Gastroesophageal sphincter (tissue), 3 donors: ENCODE data around the gene C10orf62.

ENCODE experiments used
- POLR2A ChIP-seq, 2 donors: fragments of 450-650 bp; IDR thresholded peaks; one replicate each; pipeline ENCODE4 v1.6.1; 2017; ENCODE audit warnings: antibody characterized with exemption in 2 of 2, mild to moderate bottlenecking in 2 of 2, moderate library complexity in 1 of 2
- TF ChIP-seq, protein P1 (sequence below), 4 experiments: fragments of 200-600 bp in 2 of 4; fragments of 450-650 bp in 2 of 4; sonication (generic) in 1 of 4; IDR thresholded peaks; one replicate each; pipeline ENCODE4 v1.5.1; 2017 to 2019; ENCODE audit warnings: antibody characterized with exemption in 4 of 4, mild to moderate bottlenecking in 2 of 4, moderate library complexity in 2 of 4

DNA sequence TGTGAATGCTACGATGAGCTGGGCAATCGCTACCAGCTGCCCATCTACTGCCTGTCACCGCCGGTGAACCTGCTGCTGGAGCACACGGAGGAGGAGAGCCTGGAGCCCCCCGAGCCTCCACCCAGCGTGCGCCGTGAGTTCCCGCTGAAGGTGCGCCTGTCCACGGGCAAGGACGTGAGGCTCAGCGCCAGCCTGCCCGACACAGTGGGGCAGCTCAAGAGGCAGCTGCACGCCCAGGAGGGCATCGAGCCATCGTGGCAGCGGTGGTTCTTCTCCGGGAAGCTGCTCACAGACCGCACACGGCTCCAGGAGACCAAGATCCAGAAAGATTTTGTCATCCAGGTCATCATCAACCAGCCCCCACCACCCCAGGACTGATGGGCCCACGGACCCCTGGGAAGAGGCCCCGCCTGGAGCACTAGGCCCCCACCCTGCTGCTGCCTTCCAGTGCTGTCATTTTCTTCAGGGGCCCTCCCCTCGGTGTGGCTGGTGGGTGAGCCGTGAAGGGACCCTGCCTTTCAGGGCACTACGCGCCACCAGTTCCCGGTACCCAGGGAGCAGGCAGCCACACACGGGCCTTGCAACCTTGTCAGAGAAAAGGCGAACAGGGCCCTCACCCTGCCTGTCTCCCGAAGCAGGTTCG lies 19.3 kb upstream of the C10orf62 start:
- TF ChIP-seq POLR2A (IDR thresholded peaks at IDR 0.05): no peak
- TF ChIP-seq, protein P1, sequence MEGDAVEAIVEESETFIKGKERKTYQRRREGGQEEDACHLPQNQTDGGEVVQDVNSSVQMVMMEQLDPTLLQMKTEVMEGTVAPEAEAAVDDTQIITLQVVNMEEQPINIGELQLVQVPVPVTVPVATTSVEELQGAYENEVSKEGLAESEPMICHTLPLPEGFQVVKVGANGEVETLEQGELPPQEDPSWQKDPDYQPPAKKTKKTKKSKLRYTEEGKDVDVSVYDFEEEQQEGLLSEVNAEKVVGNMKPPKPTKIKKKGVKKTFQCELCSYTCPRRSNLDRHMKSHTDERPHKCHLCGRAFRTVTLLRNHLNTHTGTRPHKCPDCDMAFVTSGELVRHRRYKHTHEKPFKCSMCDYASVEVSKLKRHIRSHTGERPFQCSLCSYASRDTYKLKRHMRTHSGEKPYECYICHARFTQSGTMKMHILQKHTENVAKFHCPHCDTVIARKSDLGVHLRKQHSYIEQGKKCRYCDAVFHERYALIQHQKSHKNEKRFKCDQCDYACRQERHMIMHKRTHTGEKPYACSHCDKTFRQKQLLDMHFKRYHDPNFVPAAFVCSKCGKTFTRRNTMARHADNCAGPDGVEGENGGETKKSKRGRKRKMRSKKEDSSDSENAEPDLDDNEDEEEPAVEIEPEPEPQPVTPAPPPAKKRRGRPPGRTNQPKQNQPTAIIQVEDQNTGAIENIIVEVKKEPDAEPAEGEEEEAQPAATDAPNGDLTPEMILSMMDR (IDR thresholded peaks at IDR 0.05): no peak
